Testis (tissue), 3 donors: ENCODE data around the gene NFILZ. TPM values are rescaled to one million over a fixed set of nuclear protein-coding genes. Genes with fewer than 3 reads are reported as not detected.
A peak's percentile ranks its signal among the peaks of the same experiment; 100 is the strongest.

ENCODE experiments used
- DNase-seq: peaks from one replicate; pipeline ENCODE4 v3.0.0-alpha.2; 2019
- H3K27ac ChIP-seq, 2 donors: fragments of 200-600 bp; sonication (generic); one replicate each; pipeline ENCODE4 v1.5.1; 2019
- H3K27me3 ChIP-seq: fragments of 200-600 bp; sonication (generic); one replicate; pipeline ENCODE4 v1.5.1; 2019
- H3K36me3 ChIP-seq: fragments of 200-600 bp; sonication (generic); one replicate; pipeline ENCODE4 v1.5.1; 2017; ENCODE audit warnings: low read depth; ENCODE audit errors: missing control alignments
- H3K4me1 ChIP-seq: fragments of 200-600 bp; sonication (generic); one replicate; pipeline ENCODE4 v1.5.1; 2019
- H3K4me3 ChIP-seq, 2 donors: fragments of 200-600 bp; sonication (generic); one replicate each; pipeline ENCODE4 v1.5.1; 2017 to 2019
- H3K9me3 ChIP-seq: fragments of 200-600 bp; sonication (generic); one replicate; pipeline ENCODE4 v1.5.1; 2017
- POLR2A ChIP-seq: fragments of 450-650 bp; IDR thresholded peaks from one replicate; pipeline ENCODE4 v1.6.1; 2017; ENCODE audit warnings: antibody characterized with exemption, mild to moderate bottlenecking, moderate library complexity
- WGBS, 2 donors: methylation state at CpG; one replicate each; pipeline ENCODE4 v1.1.5; 2018; 5-methylcytosine and 5-hydroxymethylcytosine counted together
- intact Hi-C: fragments of 100-400 bp; cut with DNase I; formaldehyde crosslinking; loops from one replicate; pipeline ENCODE4 v1.15.1; 2023; ENCODE audit warnings: low total_unique reads
- polyA plus RNA-seq: library from polyadenylated mRNA; stranded (reverse); fragments of 350-450 nt; fragmentation: Illumina TruSeq; extraction: RNeasy Lipid Tissue Mini Kit (QIAGEN cat#74804); gene quantifications from one replicate; pipeline ENCODE4 v1.2.3, GENCODE V29; 2014; ENCODE audit warnings: low read depth, low replicate concordance; ENCODE audit not compliant: insufficient read depth
- total RNA-seq, 2 donors: library from RNA; depleted of rRNA; stranded (reverse); fragments of >200 nt; gene quantifications; one replicate each; pipeline ENCODE4 v1.2.3, GENCODE V29; 2016
- TF ChIP-seq, protein P1 (sequence below), 3 experiments: fragments of 450-650 bp in 2 of 3; fragments of 200-600 bp in 1 of 3; sonication (generic) in 1 of 3; IDR thresholded peaks; one replicate each; pipeline ENCODE4 v1.5.1; 2016 to 2019; ENCODE audit warnings: antibody characterized with exemption in 3 of 3, mild to moderate bottlenecking in 2 of 3, moderate library complexity in 1 of 3

The NFILZ gene
- total and polyA plus RNA-seq, 3 donors from 2014 or later, result 1.4 to 4.6 (median 4.0) TPM

DNA sequence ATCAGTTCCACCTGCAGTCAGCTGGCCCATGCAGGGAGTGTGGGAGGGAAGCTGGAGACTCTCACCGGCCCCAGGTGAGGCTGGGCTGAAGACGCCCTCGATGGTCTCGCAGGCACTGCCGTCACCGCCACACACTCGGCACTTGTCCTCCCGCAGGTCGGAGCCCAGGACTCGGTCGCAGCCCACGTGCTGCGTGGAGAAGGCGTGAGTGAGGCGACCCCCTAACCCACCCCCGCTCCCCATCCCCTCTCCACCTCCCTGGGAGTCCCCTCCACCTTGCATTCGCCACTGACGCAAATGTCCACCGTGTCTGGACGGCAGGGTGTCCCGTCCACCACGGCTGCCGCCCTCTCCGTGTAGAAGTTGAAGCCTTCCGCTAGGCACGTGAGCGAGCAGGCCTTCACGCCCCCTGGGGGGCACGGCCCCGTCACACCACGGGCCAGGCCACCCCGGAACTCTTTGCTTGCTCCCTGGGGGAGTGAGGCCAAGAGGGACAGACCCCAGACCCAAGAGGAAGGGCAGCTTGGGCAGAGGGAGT is 41.2 kb upstream of the NFILZ start:
- 90 to 92% methylated on average over 13 to 32 of the region's 32 CpGs for WGBS, 2 donors
- H3K4me3 ChIP-seq, result no peak overlapping the region
- H3K4me1 ChIP-seq, result peaks cover 2% of the 10 kb centered on the region
- no peak for TF ChIP-seq POLR2A
- TF ChIP-seq, protein P1, sequence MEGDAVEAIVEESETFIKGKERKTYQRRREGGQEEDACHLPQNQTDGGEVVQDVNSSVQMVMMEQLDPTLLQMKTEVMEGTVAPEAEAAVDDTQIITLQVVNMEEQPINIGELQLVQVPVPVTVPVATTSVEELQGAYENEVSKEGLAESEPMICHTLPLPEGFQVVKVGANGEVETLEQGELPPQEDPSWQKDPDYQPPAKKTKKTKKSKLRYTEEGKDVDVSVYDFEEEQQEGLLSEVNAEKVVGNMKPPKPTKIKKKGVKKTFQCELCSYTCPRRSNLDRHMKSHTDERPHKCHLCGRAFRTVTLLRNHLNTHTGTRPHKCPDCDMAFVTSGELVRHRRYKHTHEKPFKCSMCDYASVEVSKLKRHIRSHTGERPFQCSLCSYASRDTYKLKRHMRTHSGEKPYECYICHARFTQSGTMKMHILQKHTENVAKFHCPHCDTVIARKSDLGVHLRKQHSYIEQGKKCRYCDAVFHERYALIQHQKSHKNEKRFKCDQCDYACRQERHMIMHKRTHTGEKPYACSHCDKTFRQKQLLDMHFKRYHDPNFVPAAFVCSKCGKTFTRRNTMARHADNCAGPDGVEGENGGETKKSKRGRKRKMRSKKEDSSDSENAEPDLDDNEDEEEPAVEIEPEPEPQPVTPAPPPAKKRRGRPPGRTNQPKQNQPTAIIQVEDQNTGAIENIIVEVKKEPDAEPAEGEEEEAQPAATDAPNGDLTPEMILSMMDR (IDR thresholded peaks at IDR 0.05), result no peak
- no peak for DNase-seq
- no peaks in the 10 kb centered on the region for H3K9me3 ChIP-seq
- intact Hi-C loops, result no loop called here
- H3K27ac ChIP-seq, result no peak overlapping the region
- no peaks in the 10 kb centered on the region for H3K36me3 ChIP-seq
- H3K27me3 ChIP-seq, result no peaks in the 10 kb centered on the region

DNA sequence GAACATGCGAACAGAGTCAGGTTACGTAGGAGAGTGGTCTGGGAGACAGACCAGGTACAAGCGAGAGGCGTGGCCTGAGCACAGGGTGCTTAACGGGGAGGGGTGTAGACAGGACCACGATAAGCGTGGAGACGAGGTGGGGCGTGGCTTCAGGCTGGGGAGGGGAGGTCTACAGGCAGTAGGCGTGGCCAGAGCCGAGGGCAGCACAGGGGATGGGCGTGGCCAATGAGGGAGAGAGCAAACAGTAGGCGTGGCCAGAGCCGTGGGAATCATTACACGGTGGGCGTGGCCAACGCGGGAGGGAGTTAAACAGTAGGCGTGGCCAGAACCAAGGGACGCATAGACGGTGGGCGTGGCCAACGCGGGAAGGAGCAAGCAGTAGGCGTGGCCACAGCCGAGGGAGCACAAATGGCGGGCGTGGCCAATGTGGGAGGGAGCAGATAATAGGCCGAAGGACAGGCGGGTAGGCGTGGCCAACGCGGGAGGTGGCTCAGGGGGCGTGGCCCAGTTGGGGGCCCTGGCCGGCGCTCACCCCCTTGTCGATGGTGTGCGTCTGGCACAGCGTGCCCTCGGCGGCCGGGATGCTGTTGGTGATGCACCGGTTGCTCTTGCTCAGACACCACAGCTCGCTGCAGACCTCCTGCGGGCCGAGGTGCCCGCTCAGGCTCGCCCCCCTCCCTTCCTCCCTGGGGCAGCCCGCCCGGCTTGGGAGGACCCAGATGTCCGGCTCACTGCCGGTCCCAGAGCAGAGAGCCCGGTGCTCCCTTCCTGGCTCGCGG is 38.0 kb upstream of the NFILZ start:
- Histone ChIP-seq H3K4me1 (peaks cover 8% of the 10 kb centered on the region), H3K27ac (no peak overlapping the region), H3K9me3 (no peaks in the 10 kb centered on the region), H3K4me3 (peak overlapping the region; percentile 44 to 52), H3K36me3 (no peaks in the 10 kb centered on the region), H3K27me3 (no peaks in the 10 kb centered on the region)
- DNase-seq, result peak; percentile 98
- intact Hi-C loops, result no loop called here
- no peak for TF ChIP-seq POLR2A
- TF ChIP-seq, protein P1 (IDR thresholded peaks at IDR 0.05), result no peak
- WGBS, 2 donors, result 1% methylated on average over 18 to 52 of the region's 55 CpGs

DNA sequence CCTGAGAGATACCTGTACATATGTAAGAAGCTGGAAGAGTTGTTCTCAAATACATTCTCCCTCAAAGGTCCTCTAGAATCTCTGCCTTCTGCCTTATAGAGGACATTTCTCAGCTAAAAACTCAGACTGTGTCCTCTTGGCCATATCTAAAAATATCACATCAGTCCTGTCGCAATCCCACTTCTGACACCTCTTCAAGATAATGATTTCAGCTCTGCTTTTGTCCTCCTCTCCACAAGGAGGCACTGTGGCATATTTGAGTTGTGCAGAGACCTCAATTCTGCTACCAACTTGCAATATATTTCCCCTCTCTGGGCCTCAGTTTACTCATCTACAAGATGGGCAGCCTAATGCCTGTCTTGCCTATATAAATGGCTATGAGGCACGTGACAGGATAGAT is 36.5 kb upstream of the NFILZ start:
- Histone ChIP-seq H3K4me3 (no peak overlapping the region), H3K27me3 (no peaks in the 10 kb centered on the region), H3K4me1 (peaks cover 8% of the 10 kb centered on the region), H3K36me3 (no peaks in the 10 kb centered on the region), H3K27ac (no peak overlapping the region), H3K9me3 (no peaks in the 10 kb centered on the region)
- no peak for DNase-seq
- TF ChIP-seq, protein P1 (IDR thresholded peaks at IDR 0.05), result peak in 2 of 3 experiments; percentile 11 to 27
- TF ChIP-seq POLR2A, result no peak
- WGBS, 2 donors, result 93 to 97% methylated on average over 2 of the region's 2 CpGs
- intact Hi-C loops, result no loop called here

DNA sequence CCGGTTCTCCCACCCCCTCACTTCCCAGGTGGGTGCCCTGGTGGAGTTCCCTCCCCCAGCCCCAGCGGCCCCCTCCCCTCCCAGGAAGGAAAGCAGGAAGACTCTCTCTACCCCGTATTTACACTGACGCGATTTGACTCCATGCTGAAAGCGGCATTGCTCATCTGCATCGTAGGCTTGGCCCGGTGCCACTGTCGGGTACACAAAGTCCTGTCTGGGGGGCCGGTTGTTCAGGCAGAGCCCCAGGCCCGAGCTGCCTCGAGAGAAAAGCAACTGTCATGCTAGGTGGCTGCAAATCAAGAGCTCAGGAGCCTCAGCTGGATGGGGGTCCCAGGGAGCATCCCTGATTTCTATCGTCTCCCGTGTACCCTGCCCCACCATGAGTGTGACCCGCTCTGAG is 34.8 kb upstream of the NFILZ start:
- H3K27ac ChIP-seq, result peak overlapping the region in 1 of 2 donors; percentile 4
- intact Hi-C loops, result no loop called here
- no peaks in the 10 kb centered on the region for H3K9me3 ChIP-seq
- H3K27me3 ChIP-seq, result no peaks in the 10 kb centered on the region
- TF ChIP-seq, protein P1 (IDR thresholded peaks at IDR 0.05), result no peak
- TF ChIP-seq POLR2A, result no peak
- H3K36me3 ChIP-seq, result no peaks in the 10 kb centered on the region
- WGBS, 2 donors, result 58 to 72% methylated on average over 9 to 15 of the region's 15 CpGs
- peaks cover 8% of the 10 kb centered on the region for H3K4me1 ChIP-seq
- H3K4me3 ChIP-seq, result no peak overlapping the region
- DNase-seq, result no peak

DNA sequence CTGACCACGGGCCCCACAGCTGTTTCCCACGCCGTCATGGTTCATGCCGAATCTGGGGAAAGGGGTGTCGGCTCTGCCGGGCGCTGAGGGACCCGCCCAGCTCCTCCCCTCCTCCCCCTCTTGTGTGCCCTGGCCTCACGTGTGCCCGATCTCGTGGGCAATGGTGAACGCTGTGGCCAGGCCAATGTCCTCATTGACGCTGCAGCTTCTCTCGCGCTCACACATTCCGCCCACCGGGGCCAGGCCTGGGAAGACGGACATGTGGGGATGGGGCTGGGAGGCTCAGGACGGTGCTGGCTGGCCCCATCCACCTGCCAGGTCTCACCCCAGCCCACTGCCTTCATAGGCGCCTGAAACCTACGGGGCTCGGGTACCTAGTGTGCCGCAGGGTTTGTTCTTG is 34.3 kb upstream of the NFILZ start:
- 87 to 94% methylated on average over 11 to 23 of the region's 23 CpGs for WGBS, 2 donors
- no peak for TF ChIP-seq POLR2A
- intact Hi-C loops, result no loop called here
- DNase-seq, result no peak
- Histone ChIP-seq H3K36me3 (no peaks in the 10 kb centered on the region), H3K27ac (no peak overlapping the region), H3K4me1 (peaks cover 8% of the 10 kb centered on the region), H3K9me3 (no peaks in the 10 kb centered on the region), H3K4me3 (no peak overlapping the region), H3K27me3 (no peaks in the 10 kb centered on the region)
